Activated gamma-delta T cell treated with Interleukin-2 at 50 U/mL for 16 hours (primary cell): ENCODE data around the gene CALHM4.
"Not testable (repeated sequence)": the region's sequence is repeated elsewhere in the genome, so short reads cannot be mapped to it uniquely, and the experiment has no call there.

ENCODE experiments used
- DNase-seq: peaks from one replicate; pipeline ENCODE4 v3.0.0-alpha.2; 2020

CALHM4 gene

GRCh38 chr6:116578335-116578734 lies 24.8 kb downstream of the CALHM4 start:
- no peak for DNase-seq

GRCh38 chr6:116579143-116579542 lies 25.6 kb downstream of the CALHM4 start:
- no peak for DNase-seq

GRCh38 chr6:116580198-116580597 lies 26.6 kb downstream of the CALHM4 start:
- DNase-seq, result no peak

- no peak for DNase-seq
Observed at GRCh38 chr6:116586276-116586675, 32.7 kb downstream of the CALHM4 start.

GRCh38 chr6:116586738-116587137 lies 33.2 kb downstream of the CALHM4 start:
- DNase-seq, result no peak

- no peak for DNase-seq
Observed at GRCh38 chr6:116595247-116595646, 41.7 kb downstream of the CALHM4 start.

- no peak for DNase-seq
Observed at GRCh38 chr6:116596815-116597214, 43.3 kb downstream of the CALHM4 start.

- not testable (repeated sequence) for DNase-seq
Observed at GRCh38 chr6:116603916-116604315, 50.4 kb downstream of the CALHM4 start.

GRCh38 chr6:116604868-116605267 lies 51.3 kb downstream of the CALHM4 start:
- not testable (repeated sequence) for DNase-seq

GRCh38 chr6:116605935-116606334 lies 52.4 kb downstream of the CALHM4 start:
- no peak for DNase-seq
